ENCODE measurements around the gene VAV2. TPM values are rescaled to one million over a fixed set of nuclear protein-coding genes. Genes with fewer than 3 reads are reported as not detected.

Gene VAV2
- total RNA-seq, 1 donor from 2014 or later, result 61.9 TPM

- DNase-seq (ENCODE audit: low spot score in 2 of 2, unreplicated experiment in 2 of 2), result no peak
Observed at GRCh38 chr9:134033516-134034214, 41.5 kb upstream of the VAV2 start.

GRCh38 chr9:134032456-134033222 is 40.5 kb upstream of the VAV2 start:
- H3K4me3 Mint-ChIP-seq, result no peak overlapping the region
- no peak for DNase-seq (ENCODE audit: low spot score in 2 of 2, unreplicated experiment in 2 of 2)
- peaks cover under 1% of the 10 kb centered on the region for H3K9me3 Mint-ChIP-seq
- H3K27me3 Mint-ChIP-seq (ENCODE audit: low read depth), result no peaks in the 10 kb centered on the region
- no peaks in the 10 kb centered on the region for H3K4me1 Mint-ChIP-seq
- H3K27ac Mint-ChIP-seq, result no peak overlapping the region
- TF ChIP-seq, protein P1, sequence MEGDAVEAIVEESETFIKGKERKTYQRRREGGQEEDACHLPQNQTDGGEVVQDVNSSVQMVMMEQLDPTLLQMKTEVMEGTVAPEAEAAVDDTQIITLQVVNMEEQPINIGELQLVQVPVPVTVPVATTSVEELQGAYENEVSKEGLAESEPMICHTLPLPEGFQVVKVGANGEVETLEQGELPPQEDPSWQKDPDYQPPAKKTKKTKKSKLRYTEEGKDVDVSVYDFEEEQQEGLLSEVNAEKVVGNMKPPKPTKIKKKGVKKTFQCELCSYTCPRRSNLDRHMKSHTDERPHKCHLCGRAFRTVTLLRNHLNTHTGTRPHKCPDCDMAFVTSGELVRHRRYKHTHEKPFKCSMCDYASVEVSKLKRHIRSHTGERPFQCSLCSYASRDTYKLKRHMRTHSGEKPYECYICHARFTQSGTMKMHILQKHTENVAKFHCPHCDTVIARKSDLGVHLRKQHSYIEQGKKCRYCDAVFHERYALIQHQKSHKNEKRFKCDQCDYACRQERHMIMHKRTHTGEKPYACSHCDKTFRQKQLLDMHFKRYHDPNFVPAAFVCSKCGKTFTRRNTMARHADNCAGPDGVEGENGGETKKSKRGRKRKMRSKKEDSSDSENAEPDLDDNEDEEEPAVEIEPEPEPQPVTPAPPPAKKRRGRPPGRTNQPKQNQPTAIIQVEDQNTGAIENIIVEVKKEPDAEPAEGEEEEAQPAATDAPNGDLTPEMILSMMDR (IDR thresholded peaks at IDR 0.05; ENCODE audit: unreplicated experiment), result no peak
- peaks cover 29% of the 10 kb centered on the region for H3K36me3 Mint-ChIP-seq

More at GRCh38 chr9:134033516-134034214, 41.5 kb upstream of the VAV2 start:
- Mint-ChIP-seq H3K4me1 (no peaks in the 10 kb centered on the region), H3K36me3 (peaks cover 39% of the 10 kb centered on the region), H3K9me3 (peaks cover 7% of the 10 kb centered on the region), H3K4me3 (no peak overlapping the region), H3K27me3 (ENCODE audit: low read depth) (no peaks in the 10 kb centered on the region), H3K27ac (no peak overlapping the region)
- TF ChIP-seq, protein P1 (IDR thresholded peaks at IDR 0.05; ENCODE audit: unreplicated experiment), result no peak

GRCh38 chr9:134031783-134032182 is 39.7 kb upstream of the VAV2 start:
- TF ChIP-seq, protein P1 (IDR thresholded peaks at IDR 0.05; ENCODE audit: unreplicated experiment), result no peak
- Mint-ChIP-seq H3K4me3 (no peak overlapping the region), H3K4me1 (no peaks in the 10 kb centered on the region), H3K9me3 (no peaks in the 10 kb centered on the region), H3K27me3 (ENCODE audit: low read depth) (no peaks in the 10 kb centered on the region), H3K27ac (no peak overlapping the region), H3K36me3 (peaks cover 24% of the 10 kb centered on the region)
- no peak for DNase-seq (ENCODE audit: low spot score in 2 of 2, unreplicated experiment in 2 of 2)

DNA sequence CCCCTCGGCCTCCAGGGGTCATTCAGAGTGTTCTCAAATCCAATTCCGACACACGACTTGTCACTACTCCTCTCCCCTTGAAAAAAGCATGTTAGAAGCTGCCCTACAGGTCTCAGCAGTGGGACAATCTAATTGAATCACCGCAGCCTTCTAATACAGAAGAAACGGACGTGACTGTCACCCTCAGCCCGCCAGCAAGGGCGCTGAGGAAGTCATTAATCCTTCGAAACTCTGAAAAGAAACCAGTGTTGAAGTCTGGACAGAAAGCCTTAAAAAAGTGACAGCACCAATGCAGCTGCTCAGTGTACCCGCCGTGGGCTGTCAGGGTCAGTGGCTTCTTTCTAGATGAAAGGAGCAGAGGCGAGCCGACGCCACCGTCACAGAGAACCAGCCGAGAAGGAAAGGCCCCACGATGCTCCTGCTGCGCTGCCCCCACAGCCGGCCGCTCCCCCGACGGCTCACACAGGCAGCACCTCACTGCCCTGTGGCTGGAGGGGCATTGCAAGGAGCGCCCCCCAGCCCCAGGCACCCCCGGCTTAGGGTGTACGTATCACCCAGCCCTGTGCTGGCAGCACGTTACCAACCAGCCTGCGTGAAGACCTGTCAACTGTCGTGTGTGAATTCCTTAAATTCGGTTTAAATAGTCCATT is 38.8 kb upstream of the VAV2 start:
- no peak overlapping the region for H3K27ac Mint-ChIP-seq
- TF ChIP-seq, protein P1 (IDR thresholded peaks at IDR 0.05; ENCODE audit: unreplicated experiment), result no peak
- H3K9me3 Mint-ChIP-seq, result no peaks in the 10 kb centered on the region
- H3K4me1 Mint-ChIP-seq, result no peaks in the 10 kb centered on the region
- DNase-seq (ENCODE audit: low spot score in 2 of 2, unreplicated experiment in 2 of 2), result no peak
- peaks cover 18% of the 10 kb centered on the region for H3K36me3 Mint-ChIP-seq
- H3K4me3 Mint-ChIP-seq, result no peak overlapping the region
- H3K27me3 Mint-ChIP-seq (ENCODE audit: low read depth), result no peaks in the 10 kb centered on the region

GRCh38 chr9:134029248-134030226 is 37.4 kb upstream of the VAV2 start:
- H3K4me3 Mint-ChIP-seq, result no peak overlapping the region
- no peak for DNase-seq (ENCODE audit: low spot score in 2 of 2, unreplicated experiment in 2 of 2)
- TF ChIP-seq, protein P1 (IDR thresholded peaks at IDR 0.05; ENCODE audit: unreplicated experiment), result no peak
- no peaks in the 10 kb centered on the region for H3K9me3 Mint-ChIP-seq
- H3K4me1 Mint-ChIP-seq, result no peaks in the 10 kb centered on the region
- H3K27ac Mint-ChIP-seq, result no peak overlapping the region
- H3K27me3 Mint-ChIP-seq (ENCODE audit: low read depth), result no peaks in the 10 kb centered on the region
- peaks cover 13% of the 10 kb centered on the region for H3K36me3 Mint-ChIP-seq

Data from mesothelial cell of epicardium (in vitro differentiated cells).